Transverse colon (tissue), 4 donors: ENCODE data around the gene DDX19B.
"Not testable (repeated sequence)": the region's sequence is repeated elsewhere in the genome, so short reads cannot be mapped to it uniquely, and the experiment has no call there.

Experiments used
- EP300 ChIP-seq: sonication (generic); formaldehyde crosslinking; IDR thresholded peaks from one replicate; pipeline ENCODE4 v1.6.1; 2017; ENCODE audit warnings: antibody characterized with exemption, low read depth
- POLR2A ChIP-seq: fragments of 450-650 bp; IDR thresholded peaks from one replicate; pipeline ENCODE4 v1.6.1; 2016; ENCODE audit warnings: antibody characterized with exemption, mild to moderate bottlenecking, moderate library complexity
- POLR2AphosphoS5 ChIP-seq, 3 donors: sonication (generic); formaldehyde crosslinking; IDR thresholded peaks; one replicate each; pipeline ENCODE4 v1.6.1; 2016; ENCODE audit warnings: antibody characterized with exemption in 3 of 3
- TF ChIP-seq, protein P1 (sequence below), 5 experiments: fragments of 200-600 bp in 3 of 5; fragments of 450-650 bp in 2 of 5; sonication (generic) in 3 of 5; IDR thresholded peaks; 1 replicate in 2 of 5; 2 replicates in 3 of 5; pipeline ENCODE4 v1.5.1; 2016 to 2017; ENCODE audit warnings: antibody characterized with exemption in 5 of 5, inconsistent platforms in 3 of 5, mild to moderate bottlenecking in 2 of 5, moderate library complexity in 1 of 5

DNA sequence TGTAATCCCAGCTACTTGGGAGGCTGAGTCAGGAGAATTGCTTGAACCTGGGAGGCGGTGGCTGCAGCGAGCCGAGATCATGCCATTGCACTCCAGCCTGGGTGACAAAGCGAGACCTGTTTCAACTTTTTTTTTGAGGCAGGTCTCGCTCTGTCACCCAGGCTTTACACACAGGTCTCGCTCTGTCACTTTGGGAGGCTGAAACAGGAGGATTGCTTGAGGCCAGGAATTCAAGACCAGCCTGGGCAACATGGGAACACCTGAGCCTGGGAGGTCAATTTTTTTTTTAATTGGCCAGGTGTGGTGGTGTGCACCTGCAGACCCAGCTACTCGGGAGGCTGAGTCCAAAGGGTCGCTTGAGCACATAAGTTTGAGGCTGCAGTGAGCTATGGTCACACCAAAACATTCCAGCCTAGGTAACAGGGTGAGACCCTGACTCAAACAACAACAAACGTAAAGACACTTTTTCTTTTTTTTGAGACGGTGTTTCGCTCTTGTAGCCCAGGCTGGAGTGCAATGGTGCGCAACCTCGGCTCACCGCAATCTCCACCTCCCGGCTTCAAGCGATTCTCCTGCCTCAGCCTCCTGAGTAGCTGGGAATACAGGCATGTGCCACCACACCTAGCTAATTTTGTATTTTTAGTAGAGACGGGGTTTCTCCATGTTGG is 11.5 kb upstream of the DDX19B start:
- TF ChIP-seq POLR2A; EP300; POLR2AphosphoS5 (IDR thresholded peaks at IDR 0.05): not testable (repeated sequence)
- TF ChIP-seq, protein P1, sequence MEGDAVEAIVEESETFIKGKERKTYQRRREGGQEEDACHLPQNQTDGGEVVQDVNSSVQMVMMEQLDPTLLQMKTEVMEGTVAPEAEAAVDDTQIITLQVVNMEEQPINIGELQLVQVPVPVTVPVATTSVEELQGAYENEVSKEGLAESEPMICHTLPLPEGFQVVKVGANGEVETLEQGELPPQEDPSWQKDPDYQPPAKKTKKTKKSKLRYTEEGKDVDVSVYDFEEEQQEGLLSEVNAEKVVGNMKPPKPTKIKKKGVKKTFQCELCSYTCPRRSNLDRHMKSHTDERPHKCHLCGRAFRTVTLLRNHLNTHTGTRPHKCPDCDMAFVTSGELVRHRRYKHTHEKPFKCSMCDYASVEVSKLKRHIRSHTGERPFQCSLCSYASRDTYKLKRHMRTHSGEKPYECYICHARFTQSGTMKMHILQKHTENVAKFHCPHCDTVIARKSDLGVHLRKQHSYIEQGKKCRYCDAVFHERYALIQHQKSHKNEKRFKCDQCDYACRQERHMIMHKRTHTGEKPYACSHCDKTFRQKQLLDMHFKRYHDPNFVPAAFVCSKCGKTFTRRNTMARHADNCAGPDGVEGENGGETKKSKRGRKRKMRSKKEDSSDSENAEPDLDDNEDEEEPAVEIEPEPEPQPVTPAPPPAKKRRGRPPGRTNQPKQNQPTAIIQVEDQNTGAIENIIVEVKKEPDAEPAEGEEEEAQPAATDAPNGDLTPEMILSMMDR (IDR thresholded peaks at IDR 0.05): not testable (repeated sequence)
